Measurements from ENCODE around the gene MAGEA10. TPM values are rescaled to one million over a fixed set of nuclear protein-coding genes. Genes with fewer than 3 reads are reported as not detected.

Gene MAGEA10
- 0.05 to 0.13 TPM (median 0.08 TPM) in 4 of 5 replicates, not detected in the other for total RNA-seq (2022; extraction: Qiagen RNA extraction)

DNA sequence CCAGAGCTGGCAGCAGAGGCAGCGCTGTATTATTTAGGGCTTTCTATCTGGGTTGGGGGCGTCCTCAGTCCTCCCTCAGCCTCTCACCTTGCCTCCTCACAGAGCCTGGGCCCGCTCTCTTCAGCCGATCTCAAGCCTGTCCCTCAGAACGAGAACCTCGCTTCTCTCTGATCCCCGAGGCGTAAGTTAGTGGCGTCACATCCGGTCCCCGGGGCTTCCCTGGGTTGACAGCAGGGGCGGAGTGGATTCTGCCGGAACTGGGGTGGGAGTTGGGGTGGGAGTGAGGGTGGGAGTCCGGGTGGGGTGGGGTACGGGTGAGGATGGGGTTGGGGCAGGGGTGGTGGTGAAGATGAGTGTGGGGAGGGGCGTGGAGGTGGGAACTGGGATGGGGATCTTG is at the start of gene MAGEA10:
Gene MAGEA10, minus strand, starts transcription at position 190 of the 397 bp plus-strand sequence. CDS start 2,957 bp downstream, outside the sequence.

Other genes starting within 250 kb of the MAGEA10 start
- gene MAGEA4, start 225.7 kb downstream of the MAGEA10 start, total RNA-seq (2022; extraction: Qiagen RNA extraction), result not detected in 5 replicates
- 19.4 to 33.0 TPM (median 25.7 TPM) in 5 replicates for gene GABRE, start 163.9 kb downstream of the MAGEA10 start, total RNA-seq (2022; extraction: Qiagen RNA extraction)

All from A549 treated with CORT108297 at 1 μM for 4 hours (cell line).